AG08396 (cell line): ENCODE data around the gene TGFBR2.

Experiments used
- DNase-seq: peaks from one replicate; pipeline ENCODE4 v3.0.0; 2012; ENCODE audit warnings: low spot score, mixed read lengths

TGFBR2 gene

GRCh38 chr3:30693470-30694120, 87.2 kb downstream of the TGFBR2 start:
- peak; percentile 62 for DNase-seq

GRCh38 chr3:30694148-30694547, 87.7 kb downstream of the TGFBR2 start:
- DNase-seq = no peak

GRCh38 chr3:30694668-30695067, 88.3 kb downstream of the TGFBR2 start:
- no peak for DNase-seq

DNA sequence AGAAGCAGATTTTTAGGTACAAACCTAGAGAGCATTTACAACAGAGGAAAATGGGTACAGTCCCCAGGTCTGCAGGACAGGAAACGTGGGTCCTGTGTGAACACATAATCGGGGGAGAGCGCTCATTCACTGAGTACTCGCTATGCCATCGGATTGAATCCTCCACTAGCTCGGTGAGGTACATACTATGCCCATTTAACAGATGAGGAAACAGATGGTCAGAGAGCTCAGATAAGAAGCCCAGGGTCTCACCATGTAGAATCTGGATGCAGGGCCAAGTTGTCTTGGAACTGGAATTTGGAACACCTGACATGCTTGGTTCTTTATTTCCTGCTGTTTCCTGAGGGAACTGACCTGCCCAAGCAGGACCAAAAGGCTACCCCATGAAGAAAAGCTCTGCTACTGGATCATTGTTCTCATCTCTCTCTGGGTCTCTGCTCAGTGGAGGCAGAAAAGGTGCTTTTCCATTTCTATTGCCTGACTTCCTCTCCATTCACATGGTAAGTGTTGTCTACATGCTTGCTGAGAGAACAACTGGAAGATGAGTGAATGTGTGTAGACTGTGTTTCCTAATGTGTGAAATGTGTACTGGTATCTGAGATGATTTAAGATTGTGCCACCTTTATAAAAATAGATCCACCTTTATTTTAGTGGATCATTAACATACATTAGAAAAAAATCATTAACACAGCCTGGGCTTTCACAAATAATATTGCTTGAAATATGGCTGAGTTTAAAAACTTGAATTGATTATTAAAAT, 89.1 kb downstream of the TGFBR2 start:
- DNase-seq = no peak

- DNase-seq = no peak
Observed at GRCh38 chr3:30696403-30696819, 90.0 kb downstream of the TGFBR2 start.

DNA sequence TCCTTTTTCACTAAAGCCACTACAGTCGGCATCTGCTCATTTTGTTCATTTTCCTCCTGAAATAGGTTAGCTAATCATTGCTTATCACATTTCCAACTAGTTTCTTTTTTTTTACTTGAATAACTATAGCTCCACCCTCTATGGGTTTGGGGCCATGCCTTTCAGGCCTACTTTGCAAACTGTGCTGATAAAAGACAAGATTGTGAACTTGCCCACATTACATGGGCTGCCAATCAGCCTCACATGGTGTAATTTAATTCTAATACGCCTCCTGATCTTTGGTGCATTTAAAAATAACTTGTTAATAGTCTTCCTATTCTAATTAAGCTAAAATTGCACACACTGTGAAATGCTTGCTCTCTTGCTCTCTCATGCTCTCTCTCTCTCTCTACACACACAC, 90.5 kb downstream of the TGFBR2 start:
- no peak for DNase-seq

- no peak for DNase-seq
Observed at GRCh38 chr3:30698549-30698948, 92.1 kb downstream of the TGFBR2 start.

GRCh38 chr3:30699927-30700326, 93.5 kb downstream of the TGFBR2 start:
- DNase-seq = no peak

GRCh38 chr3:30700702-30701321, 94.4 kb downstream of the TGFBR2 start:
- no peak for DNase-seq

DNA sequence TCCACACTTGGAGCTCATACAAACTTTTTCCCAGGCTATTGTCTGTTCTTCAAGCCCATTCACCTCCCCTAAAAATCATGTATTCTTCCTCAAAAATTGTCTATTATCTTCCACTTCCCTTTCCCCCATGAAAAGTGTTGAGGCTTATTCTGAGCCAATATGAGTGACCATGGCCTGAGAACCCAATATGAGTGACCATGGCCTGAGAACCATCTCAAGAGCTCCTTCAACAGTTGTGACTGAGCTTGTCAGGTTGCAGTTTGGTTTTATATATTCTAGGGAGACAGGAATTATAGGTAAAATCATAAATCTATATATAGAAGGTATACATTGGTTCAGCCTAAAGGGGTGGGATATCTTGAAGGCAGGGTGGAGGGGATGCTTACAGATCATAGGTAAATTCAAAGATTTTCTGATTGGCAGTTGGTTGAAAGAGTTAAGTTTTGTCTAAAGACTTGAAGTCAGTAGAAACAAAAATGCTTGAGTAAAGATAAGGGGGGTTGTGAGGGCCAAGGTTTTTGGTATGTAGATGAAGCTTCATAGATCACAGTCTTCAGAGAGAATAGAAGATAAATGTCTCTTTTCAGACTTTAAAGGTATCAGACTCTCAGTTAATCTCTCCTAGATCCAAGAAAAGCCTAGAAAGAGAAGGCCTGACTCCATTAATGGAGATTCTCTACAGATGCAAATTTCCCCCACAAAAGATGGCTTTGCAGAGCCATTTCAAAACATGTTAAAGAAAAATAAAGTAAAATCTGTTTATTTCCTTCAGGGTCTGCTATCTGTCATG, 95.8 kb downstream of the TGFBR2 start:
- no peak for DNase-seq

- no peak for DNase-seq
Observed at GRCh38 chr3:30702828-30703397, 96.5 kb downstream of the TGFBR2 start.

DNA sequence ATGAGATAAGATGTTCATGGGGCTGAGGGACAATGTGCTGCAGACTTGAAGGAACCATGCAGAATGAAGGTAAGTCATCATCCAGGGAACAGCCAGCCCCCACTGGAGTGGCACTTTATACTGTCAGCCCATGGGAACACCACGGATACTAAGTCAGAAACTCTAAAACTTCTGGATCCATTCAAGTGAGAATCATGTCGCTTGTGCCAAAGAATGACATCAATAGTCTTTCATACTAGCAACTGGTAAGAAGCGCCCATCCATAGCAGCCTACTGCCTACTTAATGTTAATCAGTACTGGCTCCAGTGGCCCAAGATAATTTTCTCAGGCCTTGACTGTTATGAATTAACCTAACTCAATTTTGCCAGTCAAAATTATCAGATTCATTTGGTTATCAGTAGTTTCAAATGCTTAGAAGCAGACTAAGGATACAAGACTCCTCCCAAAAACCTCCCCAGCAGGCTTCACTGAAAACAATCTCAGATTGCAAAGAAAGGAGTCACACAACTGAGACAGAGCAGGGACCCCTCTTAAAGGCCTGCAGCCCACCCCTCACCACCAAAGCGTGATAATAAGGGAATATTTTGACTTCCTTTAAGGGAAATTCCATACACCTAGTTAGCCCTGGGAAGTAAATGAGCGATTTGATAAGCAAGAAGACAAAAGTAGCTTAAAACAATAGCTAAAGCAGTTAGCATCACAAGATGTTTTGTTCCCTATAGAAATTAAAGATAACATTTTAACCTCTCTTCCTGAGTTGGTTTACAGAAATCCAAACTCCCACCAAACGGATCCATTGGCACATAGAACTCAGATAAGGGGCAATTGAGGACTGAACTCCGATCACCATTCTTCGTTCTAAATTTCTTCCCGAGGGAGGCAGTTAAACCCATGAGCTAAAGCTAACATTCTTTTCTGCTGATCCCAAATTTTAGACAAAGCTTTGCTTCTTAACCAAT, 98.8 kb downstream of the TGFBR2 start:
- no peak for DNase-seq

DNA sequence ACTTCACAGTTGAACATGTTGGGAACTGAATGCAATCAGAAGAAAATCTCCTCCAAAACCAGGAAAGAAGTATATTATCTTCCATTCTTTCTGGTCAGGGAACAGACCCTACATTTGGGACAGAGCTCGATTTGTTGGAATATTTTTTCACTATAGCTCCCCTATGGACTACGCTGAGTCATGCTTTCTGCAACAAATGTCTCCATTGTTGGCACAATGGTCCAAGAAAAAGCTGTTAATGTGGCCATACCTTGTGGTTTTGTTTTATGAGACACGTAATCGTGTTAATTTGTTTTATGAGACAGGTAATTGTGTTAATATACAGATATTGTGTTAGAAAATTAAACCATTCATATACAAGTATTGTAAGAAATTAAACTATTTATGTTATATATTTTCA, 101.4 kb downstream of the TGFBR2 start:
- DNase-seq = no peak

DNA sequence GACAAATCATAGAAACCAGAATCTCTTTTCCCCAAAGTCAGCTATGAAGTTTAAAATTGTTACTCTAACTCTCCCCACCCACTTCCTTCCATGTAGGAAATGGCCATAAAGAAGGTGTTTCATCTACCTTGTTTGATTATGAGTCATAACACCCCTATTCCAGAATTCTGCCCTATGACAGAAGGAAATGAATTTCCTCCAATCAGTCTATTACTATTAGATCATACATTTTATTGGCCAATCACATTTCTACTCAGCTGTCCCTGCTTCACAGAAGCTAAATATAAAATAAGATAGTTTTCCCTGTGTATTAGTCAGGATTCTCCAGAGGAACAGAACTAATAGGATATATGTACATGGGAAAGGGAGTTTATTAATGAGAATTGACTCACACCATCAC, 102.1 kb downstream of the TGFBR2 start:
- no peak for DNase-seq

DNA sequence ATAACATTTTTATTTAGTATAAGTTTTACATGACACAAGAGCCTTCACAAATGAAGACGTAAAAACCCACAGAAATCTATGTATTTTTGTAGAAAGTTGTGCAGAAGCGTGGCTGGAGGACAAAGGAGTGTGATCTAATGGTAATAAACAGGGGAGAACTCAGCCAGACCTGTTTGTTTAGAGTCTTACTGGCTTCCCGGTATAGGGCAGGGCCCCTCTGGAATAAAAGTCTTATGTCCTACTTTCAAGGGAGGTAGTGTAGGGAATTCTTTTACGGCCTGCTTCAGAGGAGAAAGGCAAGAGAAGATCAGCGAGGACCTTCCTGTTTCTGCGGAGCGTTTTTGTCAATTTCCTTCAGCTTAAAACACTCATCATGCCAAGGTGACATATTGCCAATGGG, 103.6 kb downstream of the TGFBR2 start:
- no peak for DNase-seq

DNA sequence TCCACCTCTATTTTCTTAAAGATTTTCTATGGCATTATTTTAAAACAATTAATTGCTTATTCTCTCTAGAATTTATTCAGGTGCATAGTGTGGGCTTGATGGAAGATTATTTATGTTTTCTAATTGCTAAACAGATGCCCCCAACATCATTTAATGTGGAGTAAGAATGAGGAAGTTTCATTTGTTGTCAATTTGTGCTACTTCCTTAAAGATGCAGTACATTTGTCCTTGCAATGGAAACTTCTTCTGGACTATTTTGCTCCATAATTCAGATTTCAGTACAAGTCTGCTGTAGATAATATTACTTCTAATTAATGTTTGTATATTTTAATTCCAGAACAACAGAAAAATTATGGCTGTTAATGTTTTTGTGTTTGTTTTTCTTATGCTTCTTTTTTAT, 104.8 kb downstream of the TGFBR2 start:
- DNase-seq = no peak

- DNase-seq = no peak
Observed at GRCh38 chr3:30711867-30712266, 105.5 kb downstream of the TGFBR2 start.

DNA sequence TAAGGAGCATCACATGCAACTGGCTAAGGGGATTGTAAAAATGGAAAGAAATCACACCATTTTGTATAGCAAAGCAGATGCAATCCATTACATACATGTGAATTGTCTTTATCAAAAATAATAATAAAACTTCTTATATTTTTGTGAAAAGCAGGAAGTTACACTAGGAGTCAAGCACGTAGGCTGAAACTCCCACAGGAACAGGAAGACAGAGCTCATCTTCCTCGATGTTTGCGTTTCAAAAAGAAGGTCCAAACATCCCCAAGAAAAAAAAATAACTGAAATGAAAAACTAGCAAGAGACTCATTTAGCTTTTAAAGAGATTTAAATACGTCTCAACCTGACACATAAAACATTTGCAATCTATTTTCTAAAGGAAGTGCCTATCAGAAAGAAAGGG, 106.6 kb downstream of the TGFBR2 start:
- no peak for DNase-seq

GRCh38 chr3:30713885-30714503, 107.6 kb downstream of the TGFBR2 start:
- DNase-seq = no peak

GRCh38 chr3:30719536-30719935, 113.1 kb downstream of the TGFBR2 start:
- no peak for DNase-seq
